ENCODE results near the gene BMP2K. TPM values are rescaled to one million over a fixed set of nuclear protein-coding genes. Genes with fewer than 3 reads are reported as not detected.

BMP2K gene
- total and polyA plus RNA-seq, 2 of the 8 experiments (the other 6 are each of a cell fraction or from before 2014, with no cell fraction given) = 15.6 to 24.1 TPM

DNA sequence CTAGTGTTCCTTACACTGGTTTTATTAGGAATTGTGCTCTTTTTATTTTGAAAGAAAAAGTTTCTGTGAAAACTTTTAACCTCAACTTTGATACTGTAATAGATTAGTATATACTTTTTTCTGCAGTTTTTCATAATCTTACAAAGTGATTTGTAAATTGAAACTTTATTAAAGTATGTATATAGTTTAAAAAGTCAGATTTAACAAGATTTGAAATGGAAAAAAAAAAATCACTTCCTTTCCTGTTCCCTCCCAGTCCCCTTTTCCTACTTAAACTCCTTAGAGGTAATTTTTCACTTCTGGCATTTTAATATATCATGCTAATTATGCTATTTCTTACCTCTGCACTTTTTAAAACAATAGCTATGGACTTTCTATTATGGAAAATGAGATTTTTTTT lies 113.8 kb downstream of the BMP2K start (continued):
- TF ChIP-seq CTCF (IDR thresholded peaks at IDR 0.05; ENCODE audit: control extremely low read depth in 1 of 3, insufficient read depth in 1 of 3, low read depth in 1 of 3, low read length in 3 of 3) (no peak), SAP30 (IDR thresholded peaks at IDR 0.05; ENCODE audit: insufficient read depth, insufficient replicate concordance, low read length) (no peak)
